ENCODE data around the gene GUK1. TPM values are rescaled to one million over a fixed set of nuclear protein-coding genes. Genes with fewer than 3 reads are reported as not detected.

The GUK1 gene
- total RNA-seq, 2 donors from 2014 or later: 110 to 112 TPM

DNA sequence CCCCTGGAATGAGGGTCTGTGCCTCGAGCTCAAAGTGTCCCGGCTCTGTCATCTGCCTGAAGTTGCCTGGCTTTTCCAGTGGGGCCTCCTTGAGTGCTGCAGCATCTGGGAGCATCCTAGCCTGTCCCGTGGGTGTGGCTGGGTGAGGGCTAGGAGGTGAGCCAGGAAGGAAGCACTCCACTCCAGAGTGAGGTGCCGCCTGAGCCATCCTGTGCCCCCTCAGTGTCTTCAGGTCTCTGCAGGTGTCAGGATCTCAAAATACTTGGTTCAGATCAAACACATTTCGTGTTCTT, 37.0 kb downstream of the GUK1 start:
- no peak for DNase-seq
- no peaks in the 10 kb centered on the region for H3K9me3 ChIP-seq (ENCODE audit: control insufficient read depth, low read length)
- Mint-ChIP-seq H3K9me3 (no peaks in the 10 kb centered on the region), H3K36me3 (ENCODE audit: low read depth) (no peaks in the 10 kb centered on the region), H3K27ac (no peak overlapping the region), H3K4me3 (no peak overlapping the region), H3K4me1 (no peaks in the 10 kb centered on the region), H3K27me3 (ENCODE audit: insufficient read depth) (no peaks in the 10 kb centered on the region)
- TF ChIP-seq, protein P1, sequence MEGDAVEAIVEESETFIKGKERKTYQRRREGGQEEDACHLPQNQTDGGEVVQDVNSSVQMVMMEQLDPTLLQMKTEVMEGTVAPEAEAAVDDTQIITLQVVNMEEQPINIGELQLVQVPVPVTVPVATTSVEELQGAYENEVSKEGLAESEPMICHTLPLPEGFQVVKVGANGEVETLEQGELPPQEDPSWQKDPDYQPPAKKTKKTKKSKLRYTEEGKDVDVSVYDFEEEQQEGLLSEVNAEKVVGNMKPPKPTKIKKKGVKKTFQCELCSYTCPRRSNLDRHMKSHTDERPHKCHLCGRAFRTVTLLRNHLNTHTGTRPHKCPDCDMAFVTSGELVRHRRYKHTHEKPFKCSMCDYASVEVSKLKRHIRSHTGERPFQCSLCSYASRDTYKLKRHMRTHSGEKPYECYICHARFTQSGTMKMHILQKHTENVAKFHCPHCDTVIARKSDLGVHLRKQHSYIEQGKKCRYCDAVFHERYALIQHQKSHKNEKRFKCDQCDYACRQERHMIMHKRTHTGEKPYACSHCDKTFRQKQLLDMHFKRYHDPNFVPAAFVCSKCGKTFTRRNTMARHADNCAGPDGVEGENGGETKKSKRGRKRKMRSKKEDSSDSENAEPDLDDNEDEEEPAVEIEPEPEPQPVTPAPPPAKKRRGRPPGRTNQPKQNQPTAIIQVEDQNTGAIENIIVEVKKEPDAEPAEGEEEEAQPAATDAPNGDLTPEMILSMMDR (conservative IDR thresholded peaks at IDR 0.05): no peak
- 92 to 97% methylated on average over 3 to 5 of the region's 5 CpGs for WGBS, 2 experiments (ENCODE audit: insufficient coverage in 1 of 2, insufficient read length in 1 of 2)
- H3K27ac ChIP-seq (ENCODE audit: low read depth, low read length): no peak overlapping the region
- H3K36me3 ChIP-seq (ENCODE audit: control insufficient read depth, insufficient read depth, low read length): no peaks in the 10 kb centered on the region
- H3K9ac ChIP-seq (ENCODE audit: extremely low read depth, low read length, poor library complexity, severe bottlenecking): no peak overlapping the region
- H3K4me1 ChIP-seq (ENCODE audit: control insufficient read depth, insufficient read depth, low read length): no peaks in the 10 kb centered on the region
- H3K27me3 ChIP-seq (ENCODE audit: control insufficient read depth, insufficient read depth, low read length, poor library complexity, severe bottlenecking): no peaks in the 10 kb centered on the region
- no peak overlapping the region for H3K4me3 ChIP-seq (ENCODE audit: low read length)

DNA sequence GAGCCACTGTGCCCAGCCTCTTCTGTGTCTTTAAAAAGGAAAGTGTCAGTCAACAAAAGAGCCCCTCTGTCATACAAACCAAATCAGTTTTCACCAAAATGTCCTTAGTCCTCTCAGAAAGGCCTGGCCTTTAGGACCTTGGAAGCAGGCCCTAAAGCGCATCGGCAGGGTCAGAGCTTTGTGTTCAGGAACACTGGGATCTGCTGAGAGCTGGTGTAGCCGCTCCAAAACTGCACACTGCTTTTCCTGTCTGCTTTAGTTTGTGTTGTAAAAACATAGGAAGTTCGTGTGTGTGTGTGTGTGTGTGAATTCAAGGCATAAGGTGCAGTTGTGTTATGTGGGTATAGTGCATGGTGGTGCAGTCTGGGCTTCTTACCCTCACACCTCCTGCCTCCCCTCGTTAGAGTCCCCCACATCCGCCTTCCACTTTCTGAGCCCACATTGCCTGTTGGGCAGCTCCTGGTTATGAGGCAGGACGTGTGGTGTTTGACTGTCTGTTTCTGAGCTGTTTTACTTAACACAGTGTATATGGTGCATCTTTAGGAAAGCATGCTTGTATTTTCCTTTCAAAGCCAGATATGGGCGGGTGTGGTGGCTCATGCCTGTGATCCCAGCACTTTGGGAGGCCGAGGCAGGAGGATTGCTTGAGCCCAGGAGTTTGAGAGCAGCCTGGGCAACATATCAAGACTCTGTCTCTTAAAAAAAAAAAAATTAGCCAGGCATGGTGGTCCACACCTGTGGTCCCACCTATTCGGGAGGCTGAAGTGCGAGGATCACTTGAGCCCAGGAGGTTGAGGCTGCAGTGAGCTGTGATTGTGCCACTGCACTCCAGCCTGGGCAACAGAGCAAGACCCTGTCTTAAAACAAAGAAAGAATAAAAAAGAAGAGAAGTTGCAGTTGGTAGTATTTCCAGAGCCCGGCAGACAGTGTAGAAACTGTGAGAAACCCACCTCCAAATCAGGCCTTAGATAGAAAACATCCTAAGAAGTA, 37.9 kb downstream of the GUK1 start:
- no peak overlapping the region for H3K4me3 ChIP-seq (ENCODE audit: low read length)
- WGBS, 2 experiments (ENCODE audit: insufficient coverage in 1 of 2, insufficient read length in 1 of 2): 91% methylated on average over 10 to 12 of the region's 12 CpGs
- H3K4me1 Mint-ChIP-seq: no peaks in the 10 kb centered on the region
- no peak overlapping the region for H3K9ac ChIP-seq (ENCODE audit: extremely low read depth, low read length, poor library complexity, severe bottlenecking)
- H3K4me3 Mint-ChIP-seq: no peak overlapping the region
- no peaks in the 10 kb centered on the region for H3K36me3 Mint-ChIP-seq (ENCODE audit: low read depth)
- H3K36me3 ChIP-seq (ENCODE audit: control insufficient read depth, insufficient read depth, low read length): no peaks in the 10 kb centered on the region
- no peak overlapping the region for H3K27ac Mint-ChIP-seq
- H3K27me3 ChIP-seq (ENCODE audit: control insufficient read depth, insufficient read depth, low read length, poor library complexity, severe bottlenecking): no peaks in the 10 kb centered on the region
- no peak overlapping the region for H3K27ac ChIP-seq (ENCODE audit: low read depth, low read length)
- no peaks in the 10 kb centered on the region for H3K9me3 Mint-ChIP-seq
- TF ChIP-seq, protein P1 (conservative IDR thresholded peaks at IDR 0.05): no peak
- H3K27me3 Mint-ChIP-seq (ENCODE audit: insufficient read depth): no peaks in the 10 kb centered on the region
- H3K9me3 ChIP-seq (ENCODE audit: control insufficient read depth, low read length): no peaks in the 10 kb centered on the region
- no peaks in the 10 kb centered on the region for H3K4me1 ChIP-seq (ENCODE audit: control insufficient read depth, insufficient read depth, low read length)
- DNase-seq: no peak

DNA sequence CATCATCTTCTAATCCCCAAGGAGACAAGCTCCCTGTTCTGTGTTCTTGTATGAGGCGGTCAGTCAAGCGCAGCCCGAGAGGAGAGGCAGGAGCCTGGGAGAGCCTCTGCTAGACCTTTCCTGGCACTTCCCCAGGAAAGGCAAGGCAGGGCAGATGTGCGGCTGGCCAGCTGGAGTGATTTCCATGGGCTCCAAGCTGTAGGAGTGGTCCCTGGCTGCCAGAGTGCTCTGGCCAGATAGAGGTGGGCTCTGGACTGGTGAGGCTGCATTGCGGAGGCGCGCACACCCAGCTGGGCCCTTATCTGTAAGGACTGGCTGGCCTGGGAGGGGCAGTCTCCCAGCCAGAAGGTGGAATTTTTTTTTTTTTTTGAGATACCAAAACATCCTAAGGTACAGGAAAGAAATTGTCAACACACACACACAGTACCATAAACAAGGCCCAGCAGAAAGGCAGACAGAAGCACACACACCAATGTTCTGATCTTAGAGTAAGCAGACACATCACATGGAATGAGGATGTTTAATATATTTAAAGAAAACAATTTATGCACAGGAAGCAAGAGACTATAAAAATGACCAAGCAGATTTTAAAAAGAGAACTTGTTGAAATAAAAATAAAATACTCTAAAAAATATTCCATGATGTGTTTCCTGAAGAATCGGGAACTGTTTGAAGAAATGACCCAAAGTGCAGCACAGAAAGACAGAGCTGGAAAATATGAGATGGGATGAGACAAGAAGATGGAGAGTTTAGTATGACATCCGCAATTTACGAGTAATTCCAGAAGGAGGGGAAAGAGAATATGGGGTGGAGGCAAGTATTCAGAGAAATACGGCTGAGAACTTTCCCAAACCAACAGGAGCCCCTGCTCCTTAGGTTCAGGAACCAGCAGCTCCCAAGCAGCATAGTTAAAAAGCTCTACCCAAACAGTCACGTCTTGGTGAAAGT, 38.9 kb downstream of the GUK1 start:
- 92 to 94% methylated on average over 6 to 12 of the region's 12 CpGs for WGBS, 2 experiments (ENCODE audit: insufficient coverage in 1 of 2, insufficient read length in 1 of 2)
- TF ChIP-seq, protein P1 (conservative IDR thresholded peaks at IDR 0.05): no peak
- Mint-ChIP-seq H3K27me3 (ENCODE audit: insufficient read depth) (no peaks in the 10 kb centered on the region), H3K4me3 (no peak overlapping the region), H3K9me3 (no peaks in the 10 kb centered on the region), H3K4me1 (no peaks in the 10 kb centered on the region), H3K36me3 (ENCODE audit: low read depth) (no peaks in the 10 kb centered on the region), H3K27ac (no peak overlapping the region)
- no peak overlapping the region for H3K9ac ChIP-seq (ENCODE audit: extremely low read depth, low read length, poor library complexity, severe bottlenecking)
- no peaks in the 10 kb centered on the region for H3K27me3 ChIP-seq (ENCODE audit: control insufficient read depth, insufficient read depth, low read length, poor library complexity, severe bottlenecking)
- no peak for DNase-seq
- H3K4me3 ChIP-seq (ENCODE audit: low read length): no peak overlapping the region
- no peaks in the 10 kb centered on the region for H3K4me1 ChIP-seq (ENCODE audit: control insufficient read depth, insufficient read depth, low read length)
- no peaks in the 10 kb centered on the region for H3K9me3 ChIP-seq (ENCODE audit: control insufficient read depth, low read length)
- H3K36me3 ChIP-seq (ENCODE audit: control insufficient read depth, insufficient read depth, low read length): no peaks in the 10 kb centered on the region
- no peak overlapping the region for H3K27ac ChIP-seq (ENCODE audit: low read depth, low read length)

All from endodermal cell (in vitro differentiated cells).